Middle frontal gyrus (tissue), 1 donor: Measurements from ENCODE around the gene CLEC2L.
A peak's percentile ranks its signal among the peaks of the same experiment; 100 is the strongest.

ENCODE experiments used
- DNase-seq: peaks from one replicate; pipeline ENCODE4 v3.0.0-alpha.2; 2015; ENCODE audit warnings: low spot score; ENCODE audit errors: extremely low spot score

CLEC2L gene

DNA sequence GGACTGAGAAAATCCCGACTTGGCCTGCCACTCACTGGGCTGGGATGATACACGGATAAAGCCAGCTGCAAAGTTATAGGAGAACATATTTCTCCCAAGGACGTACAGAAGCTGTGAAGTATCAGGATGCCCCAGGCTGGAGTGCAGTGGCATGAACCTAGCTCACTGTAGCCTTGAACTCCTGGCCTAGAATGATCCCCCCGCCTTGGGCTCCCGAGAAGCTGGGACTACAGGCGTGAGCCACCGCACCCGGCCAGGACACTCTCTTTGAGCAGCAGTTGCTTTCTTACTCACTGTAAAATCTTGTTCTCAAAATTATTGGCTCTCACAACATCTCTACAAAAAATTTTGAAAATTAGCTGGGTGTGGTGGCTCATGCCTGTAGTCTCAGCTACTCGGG lies 50.4 kb downstream of the CLEC2L start:
- DNase-seq = no peak

DNA sequence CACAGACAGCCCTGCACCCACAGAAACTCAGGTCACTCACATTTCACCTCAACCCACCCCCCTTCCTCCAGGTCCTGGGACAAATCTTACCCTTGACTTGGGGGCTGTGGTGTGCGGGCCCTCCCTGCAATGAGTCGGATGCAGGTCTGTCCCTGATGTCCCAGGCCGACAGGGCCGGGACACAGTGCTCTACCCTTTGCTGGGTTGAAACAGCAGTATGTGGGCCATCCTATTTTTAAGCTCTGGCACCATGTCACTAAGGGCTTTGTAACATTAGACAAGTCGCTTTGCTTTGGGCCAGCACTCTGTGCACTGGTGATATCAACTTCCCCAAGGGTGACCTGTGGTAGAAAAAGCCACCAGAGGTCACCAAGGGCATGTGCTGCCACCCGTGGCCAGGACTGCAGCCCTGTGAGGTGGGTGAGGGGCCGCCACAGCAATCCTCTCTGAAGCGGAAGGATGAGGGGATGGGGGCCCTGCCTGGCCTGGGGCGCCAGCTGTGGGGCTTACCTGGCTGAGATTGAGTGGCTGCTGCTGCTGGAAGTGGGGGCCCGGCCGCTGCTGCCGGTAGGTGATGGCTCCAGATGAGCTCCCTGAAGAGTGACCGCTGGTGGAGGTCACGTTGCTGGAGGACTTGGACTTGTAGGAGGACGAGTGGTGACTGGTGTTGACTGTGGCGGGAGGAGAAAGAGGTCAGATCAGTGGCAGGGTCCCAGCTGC lies 51.3 kb downstream of the CLEC2L start:
- no peak for DNase-seq

DNA sequence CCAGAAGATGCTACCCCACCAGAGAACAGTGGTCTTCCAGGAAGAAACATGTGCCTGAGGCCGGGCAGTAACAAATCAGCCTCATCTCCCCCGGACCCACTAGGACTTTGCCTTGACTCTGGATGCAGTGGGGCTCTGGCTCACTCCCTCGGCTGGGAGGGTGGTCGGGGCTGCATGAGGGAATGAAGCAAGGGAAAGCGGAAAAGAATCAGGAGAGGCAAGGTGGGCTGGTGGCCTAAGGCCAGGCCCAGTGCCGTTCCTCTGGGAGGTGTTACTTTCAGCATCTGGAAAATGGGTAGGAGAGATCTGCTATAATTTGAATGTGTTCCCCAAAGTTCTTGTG lies 51.8 kb downstream of the CLEC2L start:
- DNase-seq = no peak

DNA sequence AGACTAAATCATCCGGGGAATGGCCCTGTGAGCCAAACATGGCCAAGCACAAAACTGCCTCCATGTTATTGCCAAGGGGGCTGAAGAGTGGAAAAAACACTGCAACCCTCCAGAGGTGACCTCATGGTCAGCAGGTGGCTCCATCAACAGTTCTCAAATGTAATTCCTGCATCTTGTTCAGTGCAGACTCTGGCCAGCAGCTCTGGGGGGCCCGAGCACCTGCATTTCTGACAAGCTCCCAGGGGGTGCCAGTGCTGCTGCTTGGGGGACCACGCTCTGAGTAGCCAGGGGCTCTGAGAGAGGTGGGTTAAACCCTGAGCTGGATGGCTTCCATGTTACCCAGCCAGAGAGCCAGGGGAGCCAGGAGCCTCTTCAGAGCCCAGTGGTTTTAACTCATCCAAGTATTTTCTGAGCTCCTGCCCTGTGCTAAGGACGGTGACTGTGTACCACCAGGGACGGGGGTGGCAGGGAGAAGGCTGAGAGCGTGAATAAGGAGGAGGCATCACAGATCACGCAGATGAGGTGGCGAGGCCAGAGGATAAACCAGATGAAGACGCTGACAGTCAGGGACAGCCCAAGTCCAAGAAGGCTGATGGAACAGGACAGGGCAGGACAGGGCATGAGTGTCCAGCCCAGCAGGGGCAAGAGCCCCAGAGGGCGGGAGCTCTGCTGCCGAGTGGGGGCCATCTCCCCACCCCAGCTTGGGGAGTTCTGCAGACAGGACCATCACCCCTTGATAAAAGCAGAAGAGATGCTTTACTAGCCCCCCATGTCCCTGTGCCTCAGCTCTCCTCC lies 52.9 kb downstream of the CLEC2L start:
- DNase-seq = no peak

DNA sequence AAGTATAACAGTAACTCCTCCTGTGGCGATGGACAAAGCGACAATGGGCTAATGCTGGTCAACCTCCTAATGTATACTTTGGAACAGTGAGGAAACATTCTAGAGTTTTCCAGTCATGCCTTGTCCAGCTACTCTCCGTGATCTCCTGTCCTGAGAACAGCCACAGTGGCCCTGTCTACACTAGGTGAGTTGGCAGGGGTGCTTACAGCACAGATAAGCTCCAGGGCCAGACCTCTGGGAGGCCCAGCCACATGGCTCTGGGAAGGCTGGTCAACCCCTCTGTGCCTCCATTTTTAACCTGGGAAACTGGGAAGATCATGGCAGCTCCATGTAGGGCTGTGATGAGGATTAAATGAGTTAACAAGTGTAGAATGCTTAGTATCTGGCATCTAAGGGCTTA lies 57.0 kb downstream of the CLEC2L start:
- DNase-seq = no peak

DNA sequence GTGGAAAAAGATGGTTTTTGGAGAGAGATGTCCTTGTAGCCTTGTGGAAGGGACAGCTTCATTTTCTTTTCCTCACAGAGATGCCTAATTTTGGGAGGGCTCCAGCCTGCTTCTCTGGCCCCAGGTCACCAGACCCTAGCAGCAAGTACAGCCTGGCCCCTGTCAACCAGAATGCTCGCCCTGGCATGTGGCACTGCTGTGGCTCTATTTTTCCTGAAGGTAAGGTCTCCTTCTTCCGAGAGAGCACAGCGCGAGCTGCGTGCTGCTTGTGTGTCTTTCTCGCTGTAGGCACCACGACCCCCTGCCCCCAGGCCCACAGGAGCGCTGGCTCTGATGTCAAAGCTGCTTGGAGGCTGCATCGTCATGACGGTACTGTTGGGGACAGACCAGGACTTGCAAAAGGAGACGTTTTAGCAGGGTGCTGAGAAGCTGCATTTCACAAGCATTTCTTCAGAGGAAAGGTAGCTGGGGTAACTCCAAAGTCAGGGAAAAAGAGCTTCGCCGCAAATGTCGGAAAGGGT lies 58.7 kb downstream of the CLEC2L start:
- no peak for DNase-seq

DNA sequence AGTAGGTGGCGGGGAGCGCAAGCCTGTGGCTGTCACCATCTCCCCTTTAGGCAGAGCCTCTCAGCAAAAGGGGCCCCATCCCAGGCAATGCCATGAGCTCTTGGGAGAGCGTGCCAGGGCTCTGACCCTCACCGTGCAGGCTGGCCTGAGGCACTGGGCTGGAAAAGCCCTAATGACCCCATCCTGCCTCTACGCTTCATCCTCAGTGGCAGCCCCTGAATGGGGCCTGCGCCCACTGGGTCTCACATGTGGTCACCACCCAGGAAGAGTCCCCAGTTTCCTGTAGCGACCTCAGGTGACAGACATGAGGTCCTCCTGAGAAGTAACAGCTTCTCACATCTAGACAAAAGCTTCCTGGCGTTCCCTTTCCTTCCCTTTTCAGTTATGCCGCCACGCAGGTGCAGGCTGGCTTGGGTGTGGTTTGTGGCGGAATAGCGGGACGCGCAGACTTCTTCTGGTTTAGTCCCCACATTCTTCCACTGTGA lies 59.2 kb downstream of the CLEC2L start:
- DNase-seq = no peak

DNA sequence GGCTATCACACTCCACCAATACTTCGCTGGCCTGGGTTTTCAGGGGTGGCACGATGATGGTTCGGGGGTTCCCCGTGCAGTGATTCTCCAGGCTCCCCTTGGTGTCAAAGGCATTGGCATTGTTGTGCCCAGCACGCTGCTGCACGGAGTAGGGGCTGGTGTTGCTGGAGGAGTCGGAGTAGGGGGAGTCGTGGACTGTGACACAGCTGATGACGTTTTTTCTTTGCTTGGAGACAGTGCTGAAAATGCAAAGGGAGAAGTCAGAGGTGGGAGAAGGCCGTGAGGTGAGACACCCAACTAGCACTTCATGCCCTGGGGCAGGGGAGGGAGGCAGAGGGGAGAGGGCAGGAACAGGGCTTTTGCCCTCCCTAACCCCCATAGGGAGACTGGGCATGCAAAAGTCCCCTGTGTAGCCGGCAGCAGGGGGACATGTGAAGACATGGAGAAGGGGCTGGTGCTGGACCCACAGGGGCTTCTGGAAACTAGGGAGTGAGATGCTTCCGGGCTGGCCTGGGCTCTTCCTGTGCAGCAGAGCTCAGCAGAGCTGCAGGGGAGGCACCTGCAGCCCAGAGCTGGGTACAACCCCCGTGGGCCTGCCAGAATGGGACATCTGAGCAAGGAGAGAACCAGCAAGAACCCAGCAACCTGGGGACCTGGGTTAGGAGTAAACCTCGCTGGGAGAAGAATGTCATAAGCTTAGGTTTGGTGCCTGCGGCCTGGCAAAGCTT lies 60.5 kb downstream of the CLEC2L start:
- no peak for DNase-seq

DNA sequence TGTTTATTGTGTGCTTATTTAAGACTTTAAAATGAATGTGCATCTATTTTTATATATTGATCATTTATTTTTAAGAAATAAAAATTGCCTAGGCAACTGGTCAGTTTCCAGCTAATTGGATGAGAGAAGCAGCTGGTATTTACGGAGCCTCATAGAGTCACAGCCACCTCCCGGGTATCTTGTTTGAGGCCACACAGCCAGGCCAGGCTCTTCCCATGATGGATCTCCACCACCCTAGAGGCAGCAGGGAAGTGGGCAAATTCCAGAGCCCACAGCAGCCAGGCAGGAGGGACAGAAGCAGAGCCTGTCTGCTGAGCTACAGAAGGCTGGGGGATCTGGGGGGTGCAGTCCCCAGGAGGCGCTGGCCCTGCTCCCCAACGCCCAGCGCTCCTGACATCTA lies 61.6 kb downstream of the CLEC2L start:
- no peak for DNase-seq

DNA sequence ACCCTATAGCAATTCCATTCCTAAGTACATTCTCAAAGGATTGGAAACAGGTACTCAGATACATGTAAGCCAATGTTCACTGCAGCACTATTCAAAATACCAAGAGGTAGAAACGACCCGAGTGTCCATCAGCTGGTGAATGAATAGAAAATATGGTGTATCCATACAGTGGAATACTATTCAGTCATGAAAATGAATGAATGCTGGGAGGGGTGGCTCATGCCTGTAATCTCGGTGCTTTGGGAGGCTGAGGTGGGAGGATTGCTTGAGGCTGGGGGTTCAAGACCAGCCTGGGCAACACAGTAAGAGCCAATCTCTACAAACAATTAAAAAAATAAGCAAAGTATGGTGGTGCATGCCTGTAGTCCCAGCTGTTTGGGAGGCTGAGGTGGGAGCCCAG lies 62.8 kb downstream of the CLEC2L start:
- DNase-seq = no peak

DNA sequence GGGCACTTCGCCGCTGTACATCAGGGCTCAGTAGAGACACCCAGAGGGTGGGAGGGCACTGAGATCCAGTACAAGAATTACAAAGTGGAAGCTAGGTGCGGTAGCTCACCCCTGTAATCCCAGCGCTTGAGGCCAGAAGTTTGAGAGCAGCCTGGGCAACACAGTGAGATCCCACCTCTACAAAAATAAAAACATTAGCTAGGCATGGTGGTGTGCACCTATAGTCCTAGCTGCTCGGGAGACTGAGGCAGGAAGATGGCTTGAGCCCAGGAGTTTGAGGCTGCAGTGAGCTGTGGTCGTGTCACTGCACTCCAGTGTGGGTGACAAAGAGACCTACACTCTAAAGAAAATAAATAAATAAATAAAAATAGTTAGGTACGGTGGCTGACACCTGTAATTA lies 64.0 kb downstream of the CLEC2L start:
- DNase-seq = no peak

DNA sequence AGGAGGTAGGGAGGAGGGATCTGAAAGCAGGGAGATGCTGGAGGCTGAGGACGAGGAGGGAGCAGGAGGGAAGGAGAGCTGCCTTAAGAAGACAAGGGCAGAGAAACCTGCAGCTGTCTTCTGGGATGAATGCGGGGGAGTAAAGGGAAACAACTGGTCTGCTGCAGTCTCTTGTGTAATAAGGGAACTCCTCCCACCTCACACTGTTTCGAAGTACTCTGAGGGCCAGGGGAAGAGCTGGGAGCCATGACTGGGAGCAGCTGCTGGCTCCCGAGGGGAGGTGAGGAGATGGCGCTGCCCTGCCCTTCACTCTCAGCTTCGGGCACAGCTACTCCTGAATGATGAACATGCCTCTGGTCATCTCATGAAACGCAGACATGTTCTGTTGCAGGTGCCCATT lies 65.1 kb downstream of the CLEC2L start:
- no peak for DNase-seq

DNA sequence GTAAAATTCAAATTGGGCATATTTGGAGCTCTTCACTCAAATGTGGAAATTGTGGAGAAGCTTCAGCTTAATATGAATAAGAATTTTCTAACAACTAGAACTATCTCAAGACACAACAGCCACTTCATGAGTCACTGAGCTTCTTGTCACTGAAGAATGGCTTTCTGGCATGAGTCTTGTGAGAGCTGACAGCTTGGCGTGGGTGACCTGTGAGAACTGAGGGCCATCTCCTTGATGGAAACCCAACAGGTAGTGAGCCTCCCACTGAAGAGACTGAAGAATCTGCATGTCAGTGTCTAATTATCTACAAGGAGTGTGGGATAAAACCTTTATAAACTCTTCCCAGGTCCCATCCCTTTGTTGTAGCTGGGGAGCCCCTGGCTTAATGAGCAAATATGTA lies 66.0 kb downstream of the CLEC2L start:
- peak; percentile 54 for DNase-seq

DNA sequence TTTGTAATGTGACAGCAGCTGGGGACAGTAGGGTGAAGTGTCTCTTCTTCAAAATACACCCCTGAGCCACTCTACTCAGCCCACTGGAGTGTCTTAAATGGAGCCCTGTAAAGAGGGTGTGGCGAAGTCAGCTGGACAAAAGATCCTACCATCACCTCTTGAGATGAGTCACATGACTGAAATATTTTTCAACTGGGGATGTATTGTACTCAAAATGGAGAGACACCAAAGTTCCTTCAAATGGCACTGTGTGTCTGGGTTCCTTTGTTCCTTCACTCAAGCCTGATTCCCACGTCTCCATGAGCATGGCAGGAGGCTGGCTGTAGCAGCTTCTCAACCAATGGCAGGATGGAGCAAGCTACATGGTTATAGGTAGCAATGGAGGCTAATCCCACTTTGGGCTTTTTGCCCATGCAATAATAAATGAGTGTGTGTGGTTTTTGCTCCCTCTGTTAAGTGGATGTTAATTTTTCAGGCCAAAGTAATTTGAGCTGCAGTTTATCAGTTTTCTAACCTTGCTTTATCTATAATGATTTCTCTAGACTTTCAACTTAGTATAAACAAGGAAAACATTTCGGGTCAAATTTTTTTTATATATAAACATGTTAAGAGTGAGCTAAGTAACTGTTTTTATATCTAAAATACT lies 68.2 kb downstream of the CLEC2L start:
- no peak for DNase-seq

DNA sequence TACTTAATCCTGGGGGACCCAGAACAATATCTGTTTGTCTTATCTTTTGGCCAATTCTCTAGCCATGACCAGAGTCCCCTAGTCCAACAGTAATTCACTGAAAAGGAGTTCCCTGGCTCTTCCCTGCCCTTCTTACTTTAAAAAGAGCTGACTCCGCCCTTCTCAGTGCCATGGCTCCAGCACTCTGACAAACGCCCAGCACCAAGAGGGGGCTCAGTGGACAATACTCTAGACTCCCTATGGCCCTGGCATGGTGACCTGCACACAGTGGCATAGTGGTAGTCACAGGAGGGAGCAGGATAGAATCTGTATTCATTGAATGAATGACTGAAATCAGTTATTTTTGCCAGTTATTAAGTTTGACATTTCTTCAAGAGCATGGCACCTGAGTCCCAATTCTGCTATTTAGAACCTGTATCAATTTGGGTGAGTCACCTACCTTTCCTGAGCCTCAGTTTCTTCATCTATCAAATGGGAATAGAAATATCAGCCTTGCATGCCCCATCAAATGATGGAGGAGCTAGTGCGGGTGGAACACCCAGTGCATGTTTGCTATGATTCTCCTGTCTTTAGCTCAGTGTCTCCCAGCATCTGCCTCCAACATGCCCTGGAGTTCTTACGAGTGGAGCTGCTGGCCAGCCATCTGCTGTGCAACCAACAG lies 69.4 kb downstream of the CLEC2L start:
- DNase-seq = no peak

DNA sequence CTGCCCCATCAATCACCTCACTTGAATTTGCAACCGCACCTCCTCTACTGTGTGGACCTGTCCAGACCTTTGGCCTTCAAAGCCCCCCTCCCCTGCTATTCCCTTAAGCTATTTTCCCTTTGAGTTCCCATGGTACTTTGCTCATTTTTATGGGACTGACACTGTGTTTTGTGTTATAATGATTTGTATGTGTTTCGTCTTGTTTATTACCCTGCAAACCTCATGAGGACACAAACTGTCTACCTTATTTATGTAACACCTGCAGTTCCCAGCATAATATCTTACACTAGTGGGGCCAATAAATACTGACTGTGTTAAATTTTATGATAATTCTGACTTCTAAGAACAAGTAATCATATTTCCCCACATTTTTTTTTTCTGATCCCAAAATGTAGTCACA lies 70.6 kb downstream of the CLEC2L start:
- DNase-seq = no peak
